AG04450 (cell line): Measurements from ENCODE around the gene KCNH8. TPM values are rescaled to one million over a fixed set of nuclear protein-coding genes. Genes with fewer than 3 reads are reported as not detected.

Experiments used
- CTCF ChIA-PET: fragments of 300-600, 350-600 bp; formaldehyde crosslinking; extraction: SDS; loops from one replicate; lab custom pipeline; 2022; ENCODE audit warnings: antibody characterized with exemption, inconsistent platforms; lab: Charles Lee
- POLR2A ChIA-PET: fragments of 350-600 bp; formaldehyde crosslinking; extraction: SDS; loops from one replicate; lab custom pipeline; 2021; ENCODE audit warnings: antibody characterized with exemption, inconsistent platforms; lab: Yijun Ruan, JAX
- DNase-seq: peaks from one replicate; pipeline ENCODE4 v3.0.0-alpha.2; 2011; ENCODE audit warnings: low read depth, low spot score
- H3K27ac ChIP-seq: one replicate; pipeline ENCODE4 v1.5.1; 2012; ENCODE audit warnings: low read depth, low read length, control low read depth
- H3K27me3 ChIP-seq: one replicate; pipeline ENCODE4 v1.6.0; 2012; ENCODE audit warnings: low read length; ENCODE audit not compliant: control insufficient read depth, insufficient read depth
- H3K4me3 ChIP-seq: 2 replicates; pipeline ENCODE4 v1.5.1; 2011; ENCODE audit warnings: mild to moderate bottlenecking, low read depth, low read length, control low read depth
- H3K9me3 ChIP-seq: 2 replicates; pipeline ENCODE4 v1.5.1; 2012; ENCODE audit warnings: low read length; ENCODE audit not compliant: control insufficient read depth, insufficient read depth
- CTCF ChIP-seq: IDR thresholded peaks from 2 replicates; pipeline ENCODE4 v1.5.1; 2011; ENCODE audit warnings: low read depth, low read length, control low read depth, inconsistent platforms
- polyA plus RNA-seq: library from polyadenylated mRNA; depleted of rRNA; stranded (reverse); fragments of >200 nt; gene quantifications from 2 replicates; pipeline ENCODE4 v1.2.3, GENCODE V29; 2011

The KCNH8 gene
- polyA plus RNA-seq, 1 experiment, result not detected

DNA sequence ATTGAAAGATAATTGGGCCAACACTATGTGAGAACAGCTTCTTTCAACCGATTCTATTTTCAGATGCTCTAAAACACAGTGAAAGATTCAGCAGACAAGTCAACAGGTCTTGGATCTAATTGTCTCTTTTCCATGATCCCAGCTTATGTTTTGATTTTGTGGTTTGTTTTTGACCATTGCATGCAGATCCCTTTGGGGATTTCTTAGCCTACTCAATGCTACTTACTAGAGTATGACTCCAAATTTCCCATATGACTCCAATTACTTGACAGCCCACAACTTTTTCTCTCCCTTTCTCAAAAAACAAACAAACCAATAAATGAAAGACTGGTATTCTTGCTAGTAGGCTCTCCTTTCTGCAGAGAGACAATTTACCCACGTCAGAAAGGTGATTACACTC is 67.1 kb downstream of the KCNH8 start:
- H3K27me3 ChIP-seq, result no peaks in the 10 kb centered on the region
- peaks cover 10% of the 10 kb centered on the region for H3K9me3 ChIP-seq
- H3K4me3 ChIP-seq, result no peak overlapping the region
- ChIA-PET CTCF (no interaction called here), POLR2A (no interaction called here)
- no peak for TF ChIP-seq CTCF
- H3K27ac ChIP-seq, result no peak overlapping the region
- DNase-seq, result no peak

- ChIA-PET CTCF (no interaction called here), POLR2A (no interaction called here)
- DNase-seq, result no peak
- Histone ChIP-seq H3K27ac (no peak overlapping the region), H3K27me3 (no peaks in the 10 kb centered on the region), H3K9me3 (peaks cover 11% of the 10 kb centered on the region), H3K4me3 (no peak overlapping the region)
- TF ChIP-seq CTCF, result no peak
These were observed 68.5 kb downstream of the KCNH8 start for GRCh38 chr3:19216669-19217337.

GRCh38 chr3:19220311-19220710 is 72.0 kb downstream of the KCNH8 start:
- ChIA-PET CTCF (no interaction called here), POLR2A (no interaction called here)

DNA sequence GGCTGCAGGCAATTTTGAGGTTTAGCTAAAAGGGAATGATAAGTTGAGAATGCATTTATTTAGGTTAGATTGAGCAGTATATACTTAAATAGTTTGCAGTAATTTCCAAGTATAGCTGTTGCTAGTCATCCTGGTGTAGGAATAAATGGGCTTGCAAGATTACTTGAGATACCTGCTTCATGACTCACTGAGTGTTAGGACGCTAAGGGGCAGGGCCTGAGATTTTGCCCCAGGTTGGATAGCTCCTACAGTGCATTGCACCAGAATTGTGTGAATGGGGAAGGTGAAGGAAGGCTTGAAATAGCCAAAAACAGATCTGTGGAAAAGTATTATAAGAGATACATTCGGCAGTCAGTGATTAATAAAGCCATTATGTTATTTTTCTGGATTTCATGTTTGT is 72.8 kb downstream of the KCNH8 start:
- DNase-seq, result no peak
- H3K9me3 ChIP-seq, result peaks cover 8% of the 10 kb centered on the region
- ChIA-PET POLR2A (no interaction called here), CTCF (no interaction called here)
- TF ChIP-seq CTCF, result no peak
- H3K4me3 ChIP-seq, result no peak overlapping the region
- no peak overlapping the region for H3K27ac ChIP-seq
- no peaks in the 10 kb centered on the region for H3K27me3 ChIP-seq

More at GRCh38 chr3:19220311-19220710, 72.0 kb downstream of the KCNH8 start:
- H3K27ac ChIP-seq, result no peak overlapping the region
- TF ChIP-seq CTCF, result no peak
- no peak overlapping the region for H3K4me3 ChIP-seq
- H3K9me3 ChIP-seq, result peaks cover 8% of the 10 kb centered on the region
- DNase-seq, result no peak
- no peaks in the 10 kb centered on the region for H3K27me3 ChIP-seq

- H3K27ac ChIP-seq, result no peak overlapping the region
- CTCF ChIA-PET, result no interaction called here
- H3K4me3 ChIP-seq, result no peak overlapping the region
- H3K27me3 ChIP-seq, result no peaks in the 10 kb centered on the region
- H3K9me3 ChIP-seq, result peaks cover 10% of the 10 kb centered on the region
- DNase-seq, result no peak
- POLR2A ChIA-PET, result no interaction called here
- TF ChIP-seq CTCF, result no peak
These were observed 78.2 kb downstream of the KCNH8 start for GRCh38 chr3:19226479-19226878.
